Activated naive CD8-positive, alpha-beta T cell treated with anti-CD3 and anti-CD28 coated beads, Interleukin-2, amount 10 ng/mL, durations not matched to agents 7 days and 5 days (primary cell): ENCODE results near the gene TMEM217. TPM values are rescaled to one million over a fixed set of nuclear protein-coding genes. Genes with fewer than 3 reads are reported as not detected.
A peak's percentile ranks its signal among the peaks of the same experiment; 100 is the strongest.

Experiments used
- ATAC-seq: fragments of 150-1000 bp; cut with Tn5 transposase; one replicate; pipeline ENCODE4 v1.10.0; 2021; ENCODE audit warnings: low read depth, moderate library complexity
- POLR2A ChIA-PET: fragments of 350-600 bp; sonication (Branson Sonifier 250); formaldehyde crosslinking; loops from one replicate; lab custom pipeline; 2021; ENCODE audit warnings: antibody characterized with exemption; lab: Charles Lee
- DNase-seq: peaks from one replicate; pipeline ENCODE4 v3.0.0; 2021
- H3K27ac Mint-ChIP-seq: one replicate; pipeline ENCODE4 v1.8.0; 2022; ENCODE audit warnings: mild to moderate bottlenecking, mixed read lengths
- H3K27me3 Mint-ChIP-seq: one replicate; pipeline ENCODE4 v1.8.0; 2022; ENCODE audit warnings: mild to moderate bottlenecking, moderate library complexity, mixed read lengths
- H3K36me3 Mint-ChIP-seq: one replicate; pipeline ENCODE4 v1.8.0; 2021; ENCODE audit warnings: mild to moderate bottlenecking, mixed read lengths
- H3K4me1 Mint-ChIP-seq: one replicate; pipeline ENCODE4 v1.8.0; 2021; ENCODE audit warnings: mixed read lengths
- H3K4me3 Mint-ChIP-seq: one replicate; pipeline ENCODE4 v1.8.0; 2022; ENCODE audit warnings: mild to moderate bottlenecking, moderate library complexity, mixed read lengths
- H3K9me3 Mint-ChIP-seq: one replicate; pipeline ENCODE4 v1.8.0; 2021; ENCODE audit warnings: mixed read lengths
- total RNA-seq, 2 experiments: library from RNA; stranded (reverse); gene quantifications; one replicate each; pipeline ENCODE4 v1.2.3, GENCODE V29; 2021

Gene TMEM217
- total RNA-seq, 2 experiments from 2014 or later: 1.4 to 2.0 TPM

- Mint-ChIP-seq H3K9me3 (no peaks in the 10 kb centered on the region), H3K36me3 (peaks cover 46% of the 10 kb centered on the region), H3K4me3 (peak overlapping the region; percentile 72), H3K27ac (peak overlapping the region; percentile 86), H3K27me3 (no peaks in the 10 kb centered on the region), H3K4me1 (peaks cover 68% of the 10 kb centered on the region)
- POLR2A ChIA-PET: interaction anchor here (0.7 to 1.9 kb wide), 7 partner anchors 8 to 247 kb away, joined by 3 to 15 read pairs (median 6); partner anchors contain the start of genes TBC1D22B and TMEM217
- no peak for ATAC-seq
- no peak for DNase-seq
These were observed 15.7 kb upstream of the TMEM217 start for GRCh38 chr6:37273690-37274089.

GRCh38 chr6:37272834-37273566 is 15.1 kb upstream of the TMEM217 start:
- DNase-seq: no peak

GRCh38 chr6:37269105-37269504 is 11.2 kb upstream of the TMEM217 start:
- H3K36me3 Mint-ChIP-seq: peaks cover 32% of the 10 kb centered on the region
- DNase-seq (no peak), ATAC-seq (no peak)
- no peak overlapping the region for H3K4me3 Mint-ChIP-seq
- POLR2A ChIA-PET: no interaction called here
- H3K9me3 Mint-ChIP-seq: no peaks in the 10 kb centered on the region
- peaks cover 47% of the 10 kb centered on the region for H3K4me1 Mint-ChIP-seq
- H3K27ac Mint-ChIP-seq: no peak overlapping the region
- H3K27me3 Mint-ChIP-seq: no peaks in the 10 kb centered on the region

More at GRCh38 chr6:37272834-37273566, 15.1 kb upstream of the TMEM217 start:
- peak; percentile 82 for ATAC-seq
- Mint-ChIP-seq H3K4me3 (peak overlapping the region; percentile 72), H3K4me1 (peaks cover 64% of the 10 kb centered on the region), H3K9me3 (no peaks in the 10 kb centered on the region), H3K27ac (peak overlapping the region; percentile 86), H3K27me3 (no peaks in the 10 kb centered on the region), H3K36me3 (peaks cover 46% of the 10 kb centered on the region)
- POLR2A ChIA-PET: interaction anchor here (0.6 to 1.9 kb wide), 10 partner anchors 9 to 246 kb away, joined by 3 to 15 read pairs (median 5); partner anchors contain the start of genes TBC1D22B and TMEM217

- POLR2A ChIA-PET: interaction anchor here (1.1 kb wide), 1 partner anchor 19 kb away, joined by 3 read pairs; no protein-coding TSS in a partner anchor
- Mint-ChIP-seq H3K9me3 (no peaks in the 10 kb centered on the region), H3K4me3 (no peak overlapping the region), H3K4me1 (peaks cover 41% of the 10 kb centered on the region), H3K27ac (no peak overlapping the region), H3K36me3 (peaks cover 47% of the 10 kb centered on the region), H3K27me3 (no peaks in the 10 kb centered on the region)
- DNase-seq (no peak), ATAC-seq (no peak)
These were observed 7.9 kb upstream of the TMEM217 start for GRCh38 chr6:37265860-37266259.

- Mint-ChIP-seq H3K4me3 (no peak overlapping the region), H3K27me3 (no peaks in the 10 kb centered on the region), H3K36me3 (peaks cover 46% of the 10 kb centered on the region), H3K9me3 (no peaks in the 10 kb centered on the region), H3K27ac (no peak overlapping the region), H3K4me1 (peaks cover 45% of the 10 kb centered on the region)
- POLR2A ChIA-PET: interaction anchor here (1.1 kb wide), 1 partner anchor 18 kb away, joined by 3 read pairs; no protein-coding TSS in a partner anchor
- no peak for ATAC-seq
- DNase-seq: no peak
These were observed 7.1 kb upstream of the TMEM217 start for GRCh38 chr6:37265001-37265400.

- Mint-ChIP-seq H3K9me3 (no peaks in the 10 kb centered on the region), H3K27ac (no peak overlapping the region), H3K36me3 (peaks cover 34% of the 10 kb centered on the region), H3K4me1 (peaks cover 50% of the 10 kb centered on the region), H3K4me3 (no peak overlapping the region), H3K27me3 (no peaks in the 10 kb centered on the region)
- DNase-seq (no peak), ATAC-seq (no peak)
- POLR2A ChIA-PET: interaction anchor here (1.3 kb wide), 1 partner anchor 14 kb away, joined by 3 read pairs; no protein-coding TSS in a partner anchor
These were observed 4.6 kb upstream of the TMEM217 start for GRCh38 chr6:37262446-37263026.

GRCh38 chr6:37261198-37261597 is 3.3 kb upstream of the TMEM217 start:
- H3K27ac Mint-ChIP-seq: no peak overlapping the region
- peaks cover 34% of the 10 kb centered on the region for H3K36me3 Mint-ChIP-seq
- H3K27me3 Mint-ChIP-seq: no peaks in the 10 kb centered on the region
- no peaks in the 10 kb centered on the region for H3K9me3 Mint-ChIP-seq
- POLR2A ChIA-PET: interaction anchor here (0.8 kb wide), 1 partner anchor 25 kb away, joined by 3 read pairs; no protein-coding TSS in a partner anchor
- ATAC-seq (no peak), DNase-seq (no peak)
- H3K4me1 Mint-ChIP-seq: peaks cover 62% of the 10 kb centered on the region
- no peak overlapping the region for H3K4me3 Mint-ChIP-seq

- POLR2A ChIA-PET: no interaction called here
- ATAC-seq: no peak
- H3K4me1 Mint-ChIP-seq: peaks cover 60% of the 10 kb centered on the region
- H3K36me3 Mint-ChIP-seq: peaks cover 36% of the 10 kb centered on the region
- no peak overlapping the region for H3K4me3 Mint-ChIP-seq
- no peak for DNase-seq
- no peaks in the 10 kb centered on the region for H3K9me3 Mint-ChIP-seq
- no peaks in the 10 kb centered on the region for H3K27me3 Mint-ChIP-seq
- H3K27ac Mint-ChIP-seq: peak overlapping the region; percentile 50
These were observed 2.5 kb upstream of the TMEM217 start for GRCh38 chr6:37260444-37260843.

GRCh38 chr6:37260040-37260439 is 2.1 kb upstream of the TMEM217 start:
- ATAC-seq: no peak

GRCh38 chr6:37259191-37259590 is 1.2 kb upstream of the TMEM217 start:
- Mint-ChIP-seq H3K4me1 (peaks cover 50% of the 10 kb centered on the region), H3K27ac (peak overlapping the region; percentile 91), H3K36me3 (peaks cover 31% of the 10 kb centered on the region), H3K4me3 (peak overlapping the region; percentile 94), H3K9me3 (no peaks in the 10 kb centered on the region), H3K27me3 (no peaks in the 10 kb centered on the region)
- POLR2A ChIA-PET: interaction anchor here (0.7 to 2.8 kb wide), 4 partner anchors 14 to 88 kb away, joined by 3 to 13 read pairs (median 4); no protein-coding TSS in a partner anchor
- no peak for DNase-seq
- ATAC-seq: no peak

More at GRCh38 chr6:37260040-37260439, 2.1 kb upstream of the TMEM217 start:
- Mint-ChIP-seq H3K4me1 (peaks cover 56% of the 10 kb centered on the region), H3K4me3 (peak overlapping the region; percentile 94), H3K27ac (peak overlapping the region; percentile 91), H3K36me3 (peaks cover 32% of the 10 kb centered on the region), H3K9me3 (no peaks in the 10 kb centered on the region), H3K27me3 (no peaks in the 10 kb centered on the region)
- POLR2A ChIA-PET: no interaction called here
- DNase-seq: no peak

- Mint-ChIP-seq H3K4me3 (peak overlapping the region; percentile 94), H3K4me1 (peaks cover 47% of the 10 kb centered on the region), H3K27me3 (no peaks in the 10 kb centered on the region), H3K9me3 (no peaks in the 10 kb centered on the region), H3K27ac (peak overlapping the region; percentile 91), H3K36me3 (peaks cover 29% of the 10 kb centered on the region)
- DNase-seq: no peak
- no peak for ATAC-seq
- POLR2A ChIA-PET: interaction anchor here (0.7 to 2.8 kb wide), 12 partner anchors 14 to 272 kb away, joined by 3 to 15 read pairs (median 4); partner anchors contain the start of genes MTCH1 and PIM1
These were observed 611 bp upstream of the TMEM217 start for GRCh38 chr6:37258405-37259105.

- Mint-ChIP-seq H3K36me3 (peaks cover 17% of the 10 kb centered on the region), H3K27me3 (peaks cover 2% of the 10 kb centered on the region), H3K4me3 (peak overlapping the region; percentile 94), H3K27ac (peak overlapping the region; percentile 91), H3K4me1 (peaks cover 36% of the 10 kb centered on the region), H3K9me3 (no peaks in the 10 kb centered on the region)
- POLR2A ChIA-PET: interaction anchor here (0.5 to 2.8 kb wide), 12 partner anchors 15 to 487 kb away, joined by 3 to 15 read pairs (median 4); partner anchors contain the start of genes MTCH1 and PIM1
- DNase-seq: no peak
- no peak for ATAC-seq
These were observed 667 bp downstream of the TMEM217 start for GRCh38 chr6:37257320-37257633.
